ENCODE results near the gene PFAS.

Gene PFAS

GRCh38 chr17:8300627-8301242 lies 51.6 kb downstream of the PFAS start:
- TF ChIP-seq EZH2 (IDR thresholded peaks at IDR 0.05): no peak
- no peak for TF ChIP-seq FOXP2 (optimal IDR thresholded peaks at IDR 0.05; ENCODE audit: control extremely low read depth, extremely low read length, insufficient read depth)
- no peak for TF ChIP-seq POLR2AphosphoS5 (IDR thresholded peaks at IDR 0.05; ENCODE audit: borderline replicate concordance, low read depth, low read length)
- Histone ChIP-seq H3K27ac (no peak overlapping the region), H3K9me3 (ENCODE audit: low read depth, low read length) (no peaks in the 10 kb centered on the region), H3K4me3 (no peak overlapping the region), H3K36me3 (ENCODE audit: insufficient read depth, low read length) (no peaks in the 10 kb centered on the region), H3K9ac (ENCODE audit: insufficient read length) (no peak overlapping the region)
- DNase-seq (ENCODE audit: low read depth, low spot score): no peak

DNA sequence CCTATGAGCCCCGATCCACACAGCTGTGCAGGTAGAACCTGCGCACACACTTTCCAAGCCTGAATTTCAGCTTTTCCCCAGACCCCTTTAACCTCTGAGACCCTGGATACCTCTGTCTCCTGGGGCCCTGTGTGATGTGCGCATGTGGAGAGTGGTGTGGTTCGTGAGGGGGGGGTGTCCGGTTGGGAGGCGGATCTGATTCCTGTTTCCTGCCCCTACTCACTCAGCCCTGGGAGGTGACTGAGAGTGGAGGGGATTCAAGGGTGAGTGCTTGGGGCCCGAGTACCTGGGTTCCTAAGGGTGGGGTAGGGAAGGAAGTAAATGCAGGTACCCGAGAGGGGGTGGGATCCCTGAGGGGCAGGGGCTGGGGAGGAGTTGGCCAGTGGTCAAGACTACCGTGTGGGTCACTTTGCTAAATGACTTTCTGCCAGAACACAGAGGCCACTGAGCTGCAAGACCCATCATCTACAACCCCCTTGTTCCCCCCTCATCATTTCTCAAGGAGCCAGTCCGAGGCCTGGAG lies 61.6 kb downstream of the PFAS start:
- no peak for DNase-seq (ENCODE audit: low read depth, low spot score)
- Histone ChIP-seq H3K4me3 (no peak overlapping the region), H3K9ac (ENCODE audit: insufficient read length) (no peak overlapping the region), H3K36me3 (ENCODE audit: insufficient read depth, low read length) (no peaks in the 10 kb centered on the region), H3K27ac (no peak overlapping the region), H3K9me3 (ENCODE audit: low read depth, low read length) (no peaks in the 10 kb centered on the region)
- TF ChIP-seq EZH2 (IDR thresholded peaks at IDR 0.05) (no peak), FOXP2 (optimal IDR thresholded peaks at IDR 0.05; ENCODE audit: control extremely low read depth, extremely low read length, insufficient read depth) (no peak), POLR2AphosphoS5 (IDR thresholded peaks at IDR 0.05; ENCODE audit: borderline replicate concordance, low read depth, low read length) (no peak)

- Histone ChIP-seq H3K4me3 (no peak overlapping the region), H3K9ac (ENCODE audit: insufficient read length) (no peak overlapping the region)
Observed at GRCh38 chr17:8311131-8311790, 62.2 kb downstream of the PFAS start.

DNA sequence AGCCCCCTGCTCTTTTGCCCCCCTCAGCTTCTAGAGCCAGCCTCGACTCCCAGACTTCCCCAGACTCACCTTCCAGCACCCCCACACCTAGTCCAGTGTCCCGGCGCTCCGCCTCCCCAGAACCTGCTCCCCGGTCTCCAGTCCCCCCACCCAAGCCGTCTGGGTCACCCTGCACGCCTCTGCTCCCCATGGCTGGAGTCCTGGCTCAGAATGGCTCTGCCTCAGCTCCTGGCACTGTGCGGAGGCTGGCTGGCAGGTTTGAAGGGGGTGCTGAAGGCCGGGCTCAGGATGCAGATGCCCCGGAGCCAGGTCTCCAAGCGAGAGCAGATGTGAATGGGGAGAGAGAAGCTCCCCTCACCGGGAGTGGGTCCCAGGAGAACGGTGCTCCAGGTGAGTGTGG lies 63.2 kb downstream of the PFAS start:
- TF ChIP-seq POLR2AphosphoS5 (IDR thresholded peaks at IDR 0.05; ENCODE audit: borderline replicate concordance, low read depth, low read length): no peak
- TF ChIP-seq FOXP2 (optimal IDR thresholded peaks at IDR 0.05; ENCODE audit: control extremely low read depth, extremely low read length, insufficient read depth): no peak
- TF ChIP-seq EZH2 (IDR thresholded peaks at IDR 0.05): no peak
- Histone ChIP-seq H3K9me3 (ENCODE audit: low read depth, low read length) (no peaks in the 10 kb centered on the region), H3K27ac (no peak overlapping the region), H3K36me3 (ENCODE audit: insufficient read depth, low read length) (no peaks in the 10 kb centered on the region), H3K9ac (ENCODE audit: insufficient read length) (no peak overlapping the region), H3K4me3 (no peak overlapping the region)
- DNase-seq (ENCODE audit: low read depth, low spot score): no peak

More at GRCh38 chr17:8311131-8311790, 62.2 kb downstream of the PFAS start:
- H3K36me3 ChIP-seq (ENCODE audit: insufficient read depth, low read length): no peaks in the 10 kb centered on the region
- no peaks in the 10 kb centered on the region for H3K9me3 ChIP-seq (ENCODE audit: low read depth, low read length)
- TF ChIP-seq POLR2AphosphoS5 (IDR thresholded peaks at IDR 0.05; ENCODE audit: borderline replicate concordance, low read depth, low read length) (no peak), EZH2 (IDR thresholded peaks at IDR 0.05) (no peak), FOXP2 (optimal IDR thresholded peaks at IDR 0.05; ENCODE audit: control extremely low read depth, extremely low read length, insufficient read depth) (no peak)
- no peak for DNase-seq (ENCODE audit: low read depth, low spot score)
- H3K27ac ChIP-seq: no peak overlapping the region

DNA sequence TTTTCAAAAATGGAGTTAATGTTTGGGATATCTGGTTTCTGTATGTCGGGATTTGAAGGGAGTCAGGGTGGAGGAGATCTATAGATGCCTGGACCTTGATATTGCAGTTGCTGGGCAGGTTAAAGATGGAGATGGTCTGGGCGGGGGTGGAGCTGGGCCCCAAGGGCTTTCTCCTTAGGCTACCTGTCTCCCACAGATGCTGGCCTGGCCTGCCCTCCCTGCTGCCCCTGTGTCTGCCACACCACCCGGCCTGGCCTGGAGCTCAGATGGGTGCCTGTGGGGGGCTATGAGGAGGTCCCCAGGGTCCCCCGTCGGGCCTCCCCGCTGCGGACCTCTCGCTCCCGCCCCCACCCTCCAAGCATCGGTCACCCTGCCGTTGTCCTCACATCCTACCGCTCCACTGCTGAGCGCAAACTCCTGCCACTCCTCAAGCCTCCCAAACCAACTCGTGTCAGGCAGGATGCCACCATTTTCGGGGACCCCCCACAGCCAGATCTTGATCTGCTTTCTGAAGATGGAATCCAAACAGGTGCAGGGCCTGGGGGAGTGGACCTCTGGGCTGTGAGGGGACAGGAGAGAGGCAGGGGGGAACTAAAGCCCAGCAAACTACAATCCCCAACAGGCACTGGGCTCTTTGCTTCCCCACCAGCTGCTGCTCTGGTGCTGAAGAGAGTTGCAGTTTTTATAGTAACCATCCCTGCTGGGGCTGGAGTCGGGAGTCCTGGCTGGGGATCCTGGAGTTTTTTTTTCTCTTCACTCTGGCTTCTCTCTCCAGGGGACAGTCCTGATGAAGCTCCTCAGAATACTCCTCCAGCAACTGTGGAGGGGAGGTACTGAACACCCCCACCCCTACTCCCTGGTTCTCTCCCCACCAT lies 63.9 kb downstream of the PFAS start:
- H3K36me3 ChIP-seq (ENCODE audit: insufficient read depth, low read length): no peaks in the 10 kb centered on the region
- no peak overlapping the region for H3K27ac ChIP-seq
- no peak overlapping the region for H3K4me3 ChIP-seq
- no peak overlapping the region for H3K9ac ChIP-seq (ENCODE audit: insufficient read length)
- no peaks in the 10 kb centered on the region for H3K9me3 ChIP-seq (ENCODE audit: low read depth, low read length)
- TF ChIP-seq EZH2 (IDR thresholded peaks at IDR 0.05) (peak; percentile 69), FOXP2 (optimal IDR thresholded peaks at IDR 0.05; ENCODE audit: control extremely low read depth, extremely low read length, insufficient read depth) (no peak)
- no peak for DNase-seq (ENCODE audit: low read depth, low spot score)

DNA sequence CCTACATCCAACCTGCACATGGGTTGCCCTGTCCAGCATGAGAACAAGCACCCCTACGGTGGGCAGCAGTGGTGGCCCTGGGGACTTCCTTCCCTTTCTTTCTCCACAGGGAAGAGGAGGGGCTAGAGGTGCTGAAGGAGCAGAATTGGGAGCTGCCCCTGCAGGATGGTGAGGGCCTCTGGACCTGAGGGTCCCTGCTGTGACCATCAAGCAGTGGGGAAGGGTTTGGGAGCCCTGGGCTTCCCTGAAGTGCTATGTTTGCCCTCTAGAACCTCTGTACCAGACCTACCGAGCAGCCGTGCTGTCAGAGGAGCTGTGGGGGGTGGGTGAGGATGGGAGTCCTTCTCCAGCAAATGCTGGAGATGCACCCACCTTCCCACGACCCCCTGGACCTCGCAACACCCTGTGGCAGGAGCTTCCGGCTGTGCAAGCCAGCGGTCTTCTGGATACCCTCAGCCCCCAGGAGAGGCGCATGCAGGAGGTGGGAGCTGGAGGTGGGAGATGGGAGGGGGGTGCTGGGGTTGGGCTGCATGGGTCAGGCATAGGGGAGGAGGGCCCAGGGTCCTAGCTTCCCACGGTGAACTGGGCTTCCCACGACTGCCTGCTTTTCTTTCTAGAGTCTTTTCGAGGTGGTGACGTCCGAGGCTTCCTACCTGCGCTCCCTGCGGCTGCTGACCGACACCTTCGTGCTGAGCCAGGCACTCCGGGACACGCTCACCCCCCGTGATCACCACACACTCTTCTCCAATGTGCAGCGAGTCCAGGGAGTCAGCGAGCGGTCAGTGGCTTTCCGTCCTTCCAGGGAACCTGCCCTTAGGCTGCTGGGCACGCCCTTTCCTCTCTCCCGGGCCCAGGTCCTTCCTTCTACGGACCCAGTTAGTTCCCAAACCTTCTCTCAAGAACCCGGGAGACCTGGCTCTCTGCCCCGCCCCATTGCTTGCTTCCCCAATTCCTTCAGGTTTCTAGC lies 66.0 kb downstream of the PFAS start:
- Histone ChIP-seq H3K4me3 (no peak overlapping the region), H3K27ac (no peak overlapping the region), H3K9me3 (ENCODE audit: low read depth, low read length) (no peaks in the 10 kb centered on the region), H3K36me3 (ENCODE audit: insufficient read depth, low read length) (no peaks in the 10 kb centered on the region), H3K9ac (ENCODE audit: insufficient read length) (no peak overlapping the region)
- TF ChIP-seq FOXP2 (optimal IDR thresholded peaks at IDR 0.05; ENCODE audit: control extremely low read depth, extremely low read length, insufficient read depth): no peak
- TF ChIP-seq EZH2 (IDR thresholded peaks at IDR 0.05): no peak
- no peak for TF ChIP-seq POLR2AphosphoS5 (IDR thresholded peaks at IDR 0.05; ENCODE audit: borderline replicate concordance, low read depth, low read length)
- no peak for DNase-seq (ENCODE audit: low read depth, low spot score)

GRCh38 chr17:8315764-8316217 lies 66.7 kb downstream of the PFAS start:
- TF ChIP-seq FOXP2 (optimal IDR thresholded peaks at IDR 0.05; ENCODE audit: control extremely low read depth, extremely low read length, insufficient read depth) (no peak), EZH2 (IDR thresholded peaks at IDR 0.05) (peak; percentile 48), POLR2AphosphoS5 (IDR thresholded peaks at IDR 0.05; ENCODE audit: borderline replicate concordance, low read depth, low read length) (no peak)
- Histone ChIP-seq H3K36me3 (ENCODE audit: insufficient read depth, low read length) (no peaks in the 10 kb centered on the region), H3K27ac (no peak overlapping the region), H3K9ac (ENCODE audit: insufficient read length) (no peak overlapping the region), H3K4me3 (no peak overlapping the region), H3K9me3 (ENCODE audit: low read depth, low read length) (no peaks in the 10 kb centered on the region)
- no peak for DNase-seq (ENCODE audit: low read depth, low spot score)

All from SK-N-MC (cell line).